HepG2 (cell line): Measurements from ENCODE around the gene CMPK1. TPM values are rescaled to one million over a fixed set of nuclear protein-coding genes. Genes with fewer than 3 reads are reported as not detected.

ENCODE experiments used
- ATAC-seq: fragments of 200-7000 bp; cut with Tn5 transposase; 3 replicates; pipeline ENCODE4 v1.9.1; 2020; ENCODE audit warnings: mild to moderate bottlenecking, moderate library complexity
- BruUV-seq: library from RNA; stranded (reverse); fragments of 400-500 nt; replicated peaks from 2 replicates; lab custom pipeline; 2021; lab: Mats Ljungman, UMichigan
- CTCF ChIA-PET: fragments of 300-600 bp; formaldehyde crosslinking; extraction: SDS; loops from one replicate; lab custom pipeline; 2021; ENCODE audit warnings: low total read pairs, inconsistent platforms, low intra/inter-chr PET ratio; lab: Yijun Ruan, JAX
- POLR2A ChIA-PET: fragments of 350-600 bp; sonication (Branson Sonifier 250); formaldehyde crosslinking; loops from one replicate; lab custom pipeline; 2020; ENCODE audit warnings: antibody characterized with exemption, inconsistent platforms; lab: Yijun Ruan, JAX
- DNase-seq: peaks from one replicate; pipeline ENCODE4 v3.0.0-alpha.2; 2015; ENCODE audit warnings: low spot score
- FAIRE-seq: peaks from 3 replicates; lab custom pipeline; 2011; peaks lifted over from hg19 to GRCh38; lab: Jason Lieb, UNC
- H2AFZ ChIP-seq: one replicate; pipeline ENCODE4 v1.6.1; 2011; ENCODE audit warnings: low read length, inconsistent platforms
- H3K27ac ChIP-seq: fragments of 300-600 bp; 3 replicates; pipeline ENCODE4 v1.8.0; 2011; ENCODE audit warnings: mixed run types, mild to moderate bottlenecking, mixed read lengths, low read length, inconsistent platforms; ENCODE audit not compliant: insufficient read depth; ENCODE audit errors: extremely low read length
- H3K27me3 ChIP-seq, 2 experiments: fragments of 200-600 bp in 1 of 2; 2 replicates in 1 of 2; 3 replicates in 1 of 2; pipeline versions ENCODE4 v1.6.0 to v1.8.0; 2011; ENCODE audit warnings: low read length in 2 of 2, mild to moderate bottlenecking in 2 of 2, moderate library complexity in 2 of 2, inconsistent platforms in 1 of 2; ENCODE audit not compliant: insufficient read depth in 2 of 2, control insufficient read depth in 1 of 2
- H3K36me3 ChIP-seq, 2 experiments: fragments of 200-600 bp in 1 of 2; replicated peaks in 1 of 2; 2 replicates in 1 of 2; 3 replicates in 1 of 2; pipeline versions ENCODE4 v1.5.1 to v1.8.0; 2011; ENCODE audit warnings: low read length in 2 of 2, inconsistent platforms in 1 of 2; ENCODE audit not compliant: insufficient read depth in 2 of 2, control insufficient read depth in 1 of 2
- H3K4me1 ChIP-seq: 2 replicates; pipeline ENCODE4 v1.5.1; 2012; ENCODE audit warnings: low read length, inconsistent platforms; ENCODE audit not compliant: insufficient read depth
- H3K4me2 ChIP-seq: 2 replicates; pipeline ENCODE4 v1.6.0; 2011; ENCODE audit warnings: low read depth, low read length, inconsistent platforms
- H3K4me3 ChIP-seq, 3 experiments: fragments of 200-600 bp in 1 of 3; sonication (generic), shearing (Covaris generic) in 1 of 3; replicated peaks in 1 of 3; 2 replicates each; pipeline ENCODE4 v1.5.1; 2011 to 2016; ENCODE audit warnings: low read length in 3 of 3, inconsistent platforms in 2 of 3, low read depth in 2 of 3, mild to moderate bottlenecking in 2 of 3, control low read depth in 1 of 3, mixed read lengths in 1 of 3; ENCODE audit not compliant: insufficient read depth in 1 of 3
- H3K79me2 ChIP-seq: one replicate; pipeline ENCODE4 v1.6.1; 2011; ENCODE audit warnings: low read length, inconsistent platforms; ENCODE audit not compliant: insufficient read depth
- H3K9ac ChIP-seq: 2 replicates; pipeline ENCODE4 v1.6.0; 2011; ENCODE audit warnings: mild to moderate bottlenecking, low read depth, low read length, inconsistent platforms; ENCODE audit not compliant: insufficient read depth
- H3K9me3 ChIP-seq: 2 replicates; pipeline ENCODE4 v1.5.1; 2012; ENCODE audit warnings: mild to moderate bottlenecking, low read length
- H4K20me1 ChIP-seq: 2 replicates; pipeline ENCODE4 v1.6.0; 2011; ENCODE audit warnings: inconsistent platforms, mild to moderate bottlenecking, low read length, moderate library complexity; ENCODE audit not compliant: insufficient read depth
- RXRA ChIP-seq: sonication (generic); formaldehyde crosslinking; IDR thresholded peaks from 2 replicates; pipeline ENCODE4 v1.5.1; 2020; ENCODE audit warnings: missing genetic modification reagents
- SMC3 ChIP-seq: IDR thresholded peaks from 2 replicates; pipeline ENCODE4 v1.6.1; 2011; ENCODE audit warnings: low read length, improper control_type of control experiment
- ZFP91 ChIP-seq: sonication (generic); formaldehyde crosslinking; IDR thresholded peaks from 2 replicates; pipeline ENCODE4 v1.9.0; 2022; ENCODE audit warnings: missing genetic modification reagents, mild to moderate bottlenecking, borderline replicate concordance
- ZNF441 ChIP-seq: sonication (generic); formaldehyde crosslinking; IDR thresholded peaks from 2 replicates; pipeline ENCODE4 v1.7.0; 2021; ENCODE audit warnings: missing genetic modification reagents, borderline replicate concordance
- WGBS: methylation state at CpG from one replicate; pipeline ENCODE4 v1.1.6; 2017; ENCODE audit warnings: low lambda C conversion rate; 5-methylcytosine and 5-hydroxymethylcytosine counted together
- in situ Hi-C: cut with HindIII; loops from 2 replicates; pipeline ENCODE4 v1.10.0; 2017; ENCODE audit warnings: low pct_unique_long_range_greater_than_20kb; ENCODE audit not compliant: extremely low pct_ligation_motif_present
- intact Hi-C: fragments of 100-400 bp; cut with micrococcal nuclease; formaldehyde crosslinking; loops from one replicate; pipeline ENCODE4 v1.10.0; 2022; ENCODE audit not compliant: unreplicated experiment
- polyA plus RNA-seq, 8 experiments: library from polyadenylated mRNA; depleted of rRNA in 3 of 8; stranded (reverse) in 7 of 8; unstranded in 1 of 8; fragments of >200 nt; fragmentation: Illumina TruSeq in 4 of 8; extraction: Trizol in 4 of 8; gene quantifications; 2 replicates each; pipeline versions ENCODE4 v1.2.1 to v1.2.3, GENCODE V29; 2011 to 2016; ENCODE audit warnings: low read depth in 4 of 8, missing spikeins in 1 of 8, mixed read lengths in 1 of 8; ENCODE audit not compliant: insufficient read depth in 1 of 8
- total RNA-seq, 5 experiments: library from RNA; depleted of rRNA; stranded (reverse); fragments of >200 nt; fragmentation: Illumina TruSeq; extraction: Trizol; gene quantifications; 2 replicates each; pipeline ENCODE4 v1.2.3, GENCODE V29; 2016; ENCODE audit warnings: low read depth in 1 of 5
- TF ChIP-seq, protein P1 (sequence below): sonication (generic); formaldehyde crosslinking; IDR thresholded peaks from 2 replicates; pipeline ENCODE4 v1.5.0; 2020; ENCODE audit warnings: mild to moderate bottlenecking, missing genetic modification reagents

CMPK1 gene
- total and polyA plus RNA-seq, 2 of the 13 experiments (the other 11 are each of a cell fraction or from before 2014, with no cell fraction given) = 38.3 to 92.0 TPM

GRCh38 chr1:47337350-47337749, 3.8 kb downstream of the CMPK1 start:
- H3K27me3 ChIP-seq = no peaks in the 10 kb centered on the region; a peak in 1 of 5 replicates
- H3K4me1 ChIP-seq = peaks cover 43% of the 10 kb centered on the region
- no peak overlapping the region for H3K4me3 ChIP-seq
- H2AFZ ChIP-seq = no peak overlapping the region
- DNase-seq = no peak
- POLR2A ChIA-PET = no interaction called here
- peaks cover 60% of the 10 kb centered on the region for H3K79me2 ChIP-seq
- BruUV-seq = no TSS peak
- H3K27ac ChIP-seq = no peak overlapping the region
- H3K4me2 ChIP-seq = no peak overlapping the region
- no peak overlapping the region for H3K9ac ChIP-seq
- CTCF ChIA-PET = no interaction called here
- peaks cover 3% of the 10 kb centered on the region; the same call in 1 of the 2 replicates for H4K20me1 ChIP-seq
- intact Hi-C loops = no loop called here
- peaks cover 0 to 9% of the 10 kb centered on the region in 2 experiments; a peak in 2 of 5 replicates for H3K36me3 ChIP-seq
- TF ChIP-seq, protein P1, sequence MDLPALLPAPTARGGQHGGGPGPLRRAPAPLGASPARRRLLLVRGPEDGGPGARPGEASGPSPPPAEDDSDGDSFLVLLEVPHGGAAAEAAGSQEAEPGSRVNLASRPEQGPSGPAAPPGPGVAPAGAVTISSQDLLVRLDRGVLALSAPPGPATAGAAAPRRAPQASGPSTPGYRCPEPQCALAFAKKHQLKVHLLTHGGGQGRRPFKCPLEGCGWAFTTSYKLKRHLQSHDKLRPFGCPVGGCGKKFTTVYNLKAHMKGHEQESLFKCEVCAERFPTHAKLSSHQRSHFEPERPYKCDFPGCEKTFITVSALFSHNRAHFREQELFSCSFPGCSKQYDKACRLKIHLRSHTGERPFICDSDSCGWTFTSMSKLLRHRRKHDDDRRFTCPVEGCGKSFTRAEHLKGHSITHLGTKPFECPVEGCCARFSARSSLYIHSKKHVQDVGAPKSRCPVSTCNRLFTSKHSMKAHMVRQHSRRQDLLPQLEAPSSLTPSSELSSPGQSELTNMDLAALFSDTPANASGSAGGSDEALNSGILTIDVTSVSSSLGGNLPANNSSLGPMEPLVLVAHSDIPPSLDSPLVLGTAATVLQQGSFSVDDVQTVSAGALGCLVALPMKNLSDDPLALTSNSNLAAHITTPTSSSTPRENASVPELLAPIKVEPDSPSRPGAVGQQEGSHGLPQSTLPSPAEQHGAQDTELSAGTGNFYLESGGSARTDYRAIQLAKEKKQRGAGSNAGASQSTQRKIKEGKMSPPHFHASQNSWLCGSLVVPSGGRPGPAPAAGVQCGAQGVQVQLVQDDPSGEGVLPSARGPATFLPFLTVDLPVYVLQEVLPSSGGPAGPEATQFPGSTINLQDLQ (CRISPR knock-in tag) = no peak
- no peak for TF ChIP-seq SMC3
- no peak for TF ChIP-seq ZFP91 (CRISPR knock-in tag)
- TF ChIP-seq RXRA = no peak
- TF ChIP-seq ZNF441 = no peak
- no peak for FAIRE-seq
- no peaks in the 10 kb centered on the region for H3K9me3 ChIP-seq
- in situ Hi-C loops = no loop called here
- 88% methylated on average over 6 of the region's 6 CpGs for WGBS
- ATAC-seq = no peak
